T47D (cell line): ENCODE measurements around the gene AGAP1.
A peak's percentile ranks its signal among the peaks of the same experiment; 100 is the strongest.

Experiments used
- DNase-seq, 2 experiments: peaks; one replicate each; pipeline versions ENCODE4 v3.0.0 to v3.0.0-alpha.2; 2011 to 2012; ENCODE audit warnings: low read depth in 1 of 2, low spot score in 1 of 2
- JUND ChIP-seq: IDR thresholded peaks from 2 replicates; pipeline ENCODE4 v1.6.1; 2012; ENCODE audit warnings: low read depth
- in situ Hi-C: cut with HindIII; loops from 2 replicates; pipeline ENCODE4 v1.10.0; 2016; ENCODE audit warnings: low sequenced_read_pairs, low pct_unique_long_range_greater_than_20kb

AGAP1 gene

DNA sequence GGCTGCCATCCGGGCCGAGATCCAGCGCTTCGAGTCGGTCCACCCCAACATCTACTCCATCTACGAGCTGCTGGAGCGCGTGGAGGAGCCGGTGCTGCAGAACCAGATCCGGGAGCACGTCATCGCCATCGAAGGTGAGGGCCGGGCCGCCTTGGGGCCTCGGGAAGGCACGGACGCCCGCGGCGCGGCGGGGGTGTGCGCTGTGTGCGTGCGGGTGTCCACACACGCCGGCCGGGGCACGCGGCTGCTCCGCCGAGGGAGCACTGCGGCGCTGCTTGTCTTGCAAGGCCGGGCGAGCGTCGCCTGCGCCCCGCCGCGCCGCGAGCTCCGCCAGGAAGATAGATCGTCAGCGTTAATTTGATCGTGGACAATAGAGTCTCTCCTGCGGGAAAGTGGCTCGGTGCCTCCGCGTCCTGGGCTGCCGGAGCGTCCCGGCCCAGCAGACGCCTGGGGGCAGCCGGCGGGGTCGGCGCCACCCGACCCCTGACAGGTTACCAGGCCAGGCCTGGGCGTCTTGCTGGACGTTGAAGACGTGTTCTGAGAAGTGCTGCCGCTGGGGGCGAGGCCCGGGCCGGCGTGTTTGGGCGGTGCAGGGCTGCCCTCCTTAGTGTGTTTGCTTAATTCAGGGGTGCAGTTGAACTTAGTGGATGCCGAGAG lies 1.0 kb downstream of the AGAP1 start:
- DNase-seq = peak in 1 of 2 experiments; percentile 49
- in situ Hi-C loops = no loop called here

DNA sequence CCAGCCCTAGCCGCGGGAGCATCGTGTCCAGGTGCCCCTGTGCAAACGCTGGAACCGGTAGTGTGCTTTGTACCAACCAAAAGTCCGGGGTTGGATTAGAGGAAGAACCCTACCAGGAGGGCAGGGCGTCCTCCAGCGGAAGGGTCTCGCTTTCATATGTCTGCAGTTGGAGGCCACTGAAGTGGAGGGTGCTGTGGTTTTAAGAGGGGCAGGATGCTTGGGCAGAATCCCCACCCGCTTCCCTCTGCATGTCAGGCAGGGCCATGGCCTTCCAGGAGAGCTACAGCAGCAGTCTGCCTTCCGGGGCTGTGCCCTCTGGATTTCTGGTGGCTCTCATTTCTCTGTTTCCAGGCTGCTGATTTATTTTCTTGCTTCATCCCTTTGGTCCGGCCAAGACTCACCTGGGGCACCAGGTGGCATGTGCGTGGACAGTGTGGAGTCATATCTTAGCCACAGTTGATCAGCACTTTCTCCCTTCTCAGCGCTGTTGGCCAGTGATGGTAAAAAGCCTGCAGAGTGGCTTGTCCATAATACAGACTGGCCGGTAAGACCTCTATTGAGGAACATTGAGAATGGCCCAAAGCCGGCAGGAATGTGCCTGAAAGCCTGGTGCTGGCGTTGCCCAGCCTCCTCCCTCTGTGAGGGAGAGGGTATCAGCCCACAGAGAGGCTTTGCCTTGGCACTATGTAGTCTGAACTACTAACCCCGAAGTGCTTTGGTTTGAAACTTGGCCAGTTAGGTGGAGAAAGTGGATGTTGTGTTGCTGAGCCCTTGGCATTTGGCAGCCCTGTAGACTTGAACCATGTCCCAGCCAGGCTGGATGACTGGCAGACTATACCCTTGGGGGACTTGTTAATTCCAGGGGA lies 1.8 kb downstream of the AGAP1 start:
- DNase-seq = peak in 1 of 2 experiments; percentile 19
- TF ChIP-seq JUND = no peak
- in situ Hi-C loops = no loop called here

More for the DNA sequence above, 1.0 kb downstream of the AGAP1 start:
- no peak for TF ChIP-seq JUND

DNA sequence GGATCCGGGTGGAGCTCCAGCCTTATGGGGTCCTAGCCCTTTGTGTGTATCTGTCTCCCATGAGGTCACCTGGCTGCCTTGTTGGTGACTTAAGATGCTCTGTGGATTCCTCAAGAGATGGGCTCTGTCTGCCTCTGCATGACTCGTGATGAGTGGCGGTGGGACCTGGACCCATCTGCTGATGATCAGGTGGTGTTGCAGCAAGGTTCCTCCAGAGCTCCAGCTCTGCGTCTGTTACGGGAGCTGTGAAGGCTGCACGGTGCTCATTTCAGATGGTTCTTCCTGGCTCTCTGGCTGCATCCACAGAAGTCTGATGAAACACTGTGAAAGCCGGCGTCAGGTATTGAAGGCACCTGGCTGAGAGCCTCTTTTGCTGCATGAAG lies 2.4 kb downstream of the AGAP1 start:
- TF ChIP-seq JUND = no peak
- in situ Hi-C loops = no loop called here
- peak in 1 of 2 experiments; percentile 27 for DNase-seq

DNA sequence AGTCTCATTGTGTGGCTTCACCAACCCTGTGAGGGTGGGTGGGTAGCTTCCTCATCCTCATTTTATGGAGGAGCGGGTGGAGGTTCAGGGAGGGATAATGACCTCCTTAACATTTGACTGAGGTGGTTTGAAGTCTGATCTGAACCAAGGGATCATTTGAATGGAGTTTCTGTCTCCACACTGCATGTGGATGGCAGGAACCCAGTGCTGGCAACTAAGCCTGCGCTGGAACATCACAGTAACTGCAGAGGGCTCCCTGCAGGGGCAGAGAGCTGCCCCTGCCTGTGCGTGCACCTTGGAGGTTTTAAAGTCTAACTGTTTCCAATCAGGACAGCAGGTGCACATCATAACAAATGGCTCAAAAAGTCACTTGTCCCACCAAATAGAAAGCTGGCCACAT lies 3.3 kb downstream of the AGAP1 start:
- TF ChIP-seq JUND = no peak
- in situ Hi-C loops = no loop called here
- DNase-seq = no peak

DNA sequence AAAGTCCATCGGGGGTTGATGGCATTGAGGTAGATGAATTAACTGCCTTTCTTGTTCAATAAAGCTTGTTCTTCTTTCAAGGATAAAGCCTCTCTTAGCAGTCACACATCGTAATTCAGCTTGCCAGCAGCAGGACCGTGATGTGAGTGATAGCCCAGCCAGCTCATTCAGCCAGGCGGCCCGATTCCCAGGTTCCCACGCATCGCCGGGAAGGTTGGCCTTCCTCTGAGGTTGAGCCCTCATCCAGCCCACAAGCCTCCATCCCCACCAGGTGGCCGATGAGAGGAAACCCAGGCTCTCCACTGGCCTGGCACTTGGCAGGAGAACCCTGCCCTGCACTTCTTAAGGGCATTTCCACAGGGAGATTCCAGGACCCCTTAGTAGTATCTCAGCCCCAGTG lies 4.7 kb downstream of the AGAP1 start:
- in situ Hi-C loops = no loop called here
- TF ChIP-seq JUND = no peak
- DNase-seq = peak in 1 of 2 experiments; percentile 67

DNA sequence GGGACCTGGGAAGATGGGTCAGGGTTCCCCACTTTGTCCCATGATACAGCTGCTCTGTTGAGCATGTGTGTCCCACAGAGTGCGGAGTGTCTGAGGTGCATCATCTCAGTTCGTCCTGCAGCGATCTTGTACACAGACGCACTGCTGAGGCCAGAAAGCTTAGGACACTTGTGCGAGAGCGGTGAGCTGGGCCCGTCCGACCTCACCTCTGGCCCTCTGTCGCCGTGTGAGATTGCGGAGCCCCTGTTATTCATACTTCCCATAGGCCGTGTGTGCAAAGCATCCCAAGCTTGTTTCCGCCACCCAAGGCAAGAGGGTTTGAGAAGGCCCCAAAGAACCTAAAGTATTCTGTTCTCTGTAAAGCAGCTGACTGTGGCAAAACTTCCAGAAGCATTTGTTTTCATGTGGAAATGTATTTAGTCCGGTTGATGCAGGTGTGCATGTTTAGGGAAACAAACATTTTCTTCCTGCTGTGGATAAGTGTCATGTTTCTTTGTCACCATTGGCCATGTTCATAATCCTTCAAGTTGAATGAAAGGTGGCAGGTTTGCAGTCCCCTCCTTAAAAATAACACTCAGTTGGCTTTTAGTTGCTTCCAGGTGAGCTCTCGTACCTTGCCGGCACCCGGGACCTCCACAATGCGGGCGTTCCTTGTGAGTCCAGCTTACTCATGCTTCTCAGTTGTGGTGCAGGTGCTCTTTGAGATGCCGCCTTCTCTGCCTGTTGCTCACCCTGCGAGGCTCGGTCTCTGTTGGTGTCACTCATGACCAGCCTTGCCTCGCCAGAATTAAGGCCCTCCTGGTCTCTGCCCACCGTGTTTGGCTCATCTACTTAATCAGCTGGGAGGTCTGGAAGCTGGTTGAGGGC lies 5.3 kb downstream of the AGAP1 start:
- in situ Hi-C loops = no loop called here
- no peak for TF ChIP-seq JUND

DNA sequence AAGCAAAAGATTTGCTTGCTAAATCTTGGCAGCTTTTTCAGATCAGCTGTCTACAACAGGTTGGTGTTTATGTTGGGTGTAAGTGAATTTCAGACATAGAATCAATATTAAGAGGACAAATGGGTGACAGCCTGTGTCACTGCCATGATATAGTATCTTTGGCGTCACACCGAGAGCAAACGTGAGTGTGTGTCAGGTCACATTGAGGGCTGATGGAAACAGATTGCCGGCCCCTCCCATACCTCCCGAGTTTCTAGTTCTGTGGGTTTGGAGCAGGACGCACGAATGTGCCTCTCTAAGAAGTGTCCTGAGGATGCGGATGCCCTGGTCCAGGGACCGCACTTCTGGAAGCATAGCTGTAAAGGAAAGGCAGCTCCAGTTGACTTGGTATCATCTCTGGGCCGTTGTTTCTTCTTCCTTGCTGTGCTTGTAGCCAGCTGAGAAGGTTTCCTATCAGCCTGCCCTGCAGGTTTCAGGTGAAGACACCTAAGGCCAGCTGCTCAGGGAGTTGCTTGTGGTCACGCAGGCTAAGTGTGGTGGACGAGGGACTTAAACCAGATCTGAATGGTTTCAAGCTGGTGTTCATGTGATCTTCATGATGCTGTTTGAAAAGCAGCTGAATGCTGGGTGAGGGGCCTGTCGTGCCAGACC lies 6.4 kb downstream of the AGAP1 start:
- in situ Hi-C loops = no loop called here
- TF ChIP-seq JUND = no peak
- DNase-seq = no peak

More for the DNA sequence above, 5.3 kb downstream of the AGAP1 start:
- DNase-seq = peak in 1 of 2 experiments; percentile 55

DNA sequence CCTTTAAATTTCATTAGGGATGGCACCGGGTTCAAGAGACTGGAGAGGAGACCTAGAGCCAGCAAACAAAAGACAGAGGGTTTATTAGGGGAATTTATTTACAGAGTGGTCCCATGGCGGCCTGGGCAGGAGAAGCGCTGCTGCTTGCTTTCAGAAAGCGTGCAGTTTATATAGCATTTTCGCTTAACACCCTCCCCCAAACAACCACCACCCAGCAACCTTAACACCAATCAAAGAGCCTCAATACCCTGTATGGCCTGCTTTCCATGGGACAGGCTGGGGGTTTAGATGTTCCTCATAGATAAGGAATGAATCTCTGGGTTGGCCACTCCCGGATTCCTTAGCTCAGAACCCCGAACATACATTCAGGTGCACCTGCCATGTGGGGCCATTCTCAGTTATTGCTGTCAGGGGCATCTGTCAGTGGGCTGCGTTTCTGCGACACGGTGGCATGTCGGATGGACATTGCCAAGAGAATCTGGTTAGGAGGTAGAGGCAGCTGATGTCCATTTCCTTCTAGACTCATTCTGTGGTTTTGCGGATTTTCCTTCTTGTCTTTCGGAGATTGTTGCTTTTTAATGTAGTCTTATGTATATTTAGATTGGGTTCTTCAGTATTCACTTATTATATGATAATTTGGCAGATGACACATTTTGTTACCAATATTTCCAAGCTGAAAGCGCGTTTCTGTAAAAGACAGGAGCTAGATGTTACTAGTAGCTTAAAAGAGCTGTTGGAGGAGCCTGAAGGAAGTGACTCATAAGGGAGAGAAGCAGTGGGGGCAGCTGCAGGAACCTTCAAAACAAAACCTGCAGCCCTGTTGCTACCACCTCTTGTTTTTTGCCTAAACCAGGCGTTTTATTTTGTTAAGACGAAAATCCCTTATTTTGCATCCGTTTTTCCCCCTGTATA lies 7.2 kb downstream of the AGAP1 start:
- TF ChIP-seq JUND = no peak
- no peak for DNase-seq
- in situ Hi-C loops = no loop called here

DNA sequence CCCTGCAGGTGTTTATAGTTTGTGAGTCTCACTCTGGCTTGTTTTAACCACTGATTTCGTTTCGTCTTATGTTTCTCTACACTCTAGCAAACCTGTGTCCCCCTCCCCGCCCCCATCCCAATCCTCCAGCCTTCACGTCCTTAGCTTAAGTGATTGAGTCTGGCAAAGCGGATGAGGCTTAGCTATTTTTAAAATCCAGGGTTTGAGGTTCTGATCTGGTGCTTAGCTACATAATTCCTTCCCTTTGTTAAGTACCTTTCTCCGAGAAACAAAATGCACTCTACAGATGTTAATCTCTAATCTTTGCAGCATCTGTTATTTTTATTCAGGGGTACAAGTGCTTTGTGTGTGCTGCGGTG lies 7.8 kb downstream of the AGAP1 start:
- in situ Hi-C loops = no loop called here
- DNase-seq = no peak
- no peak for TF ChIP-seq JUND

DNA sequence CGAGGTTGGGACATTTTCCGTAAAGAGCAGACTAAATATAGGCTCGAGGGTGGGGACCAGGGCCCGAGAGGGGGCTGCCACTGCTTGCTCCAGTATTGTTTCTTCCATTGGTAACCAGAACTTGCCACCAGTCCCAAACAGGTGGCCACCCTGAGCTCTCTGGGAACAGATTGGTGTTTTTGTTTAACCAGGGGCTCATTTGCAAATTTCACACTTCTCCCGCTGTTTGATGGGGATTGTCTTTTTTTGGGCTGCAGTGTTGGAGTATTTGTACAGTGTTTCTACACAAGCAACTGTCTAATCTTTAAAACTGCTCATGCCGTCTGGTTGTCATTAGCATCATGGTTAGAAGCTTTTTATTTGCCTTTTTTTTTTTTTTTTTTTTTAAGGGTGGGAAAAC lies 8.5 kb downstream of the AGAP1 start:
- no peak for DNase-seq
- in situ Hi-C loops = no loop called here
- TF ChIP-seq JUND = no peak

DNA sequence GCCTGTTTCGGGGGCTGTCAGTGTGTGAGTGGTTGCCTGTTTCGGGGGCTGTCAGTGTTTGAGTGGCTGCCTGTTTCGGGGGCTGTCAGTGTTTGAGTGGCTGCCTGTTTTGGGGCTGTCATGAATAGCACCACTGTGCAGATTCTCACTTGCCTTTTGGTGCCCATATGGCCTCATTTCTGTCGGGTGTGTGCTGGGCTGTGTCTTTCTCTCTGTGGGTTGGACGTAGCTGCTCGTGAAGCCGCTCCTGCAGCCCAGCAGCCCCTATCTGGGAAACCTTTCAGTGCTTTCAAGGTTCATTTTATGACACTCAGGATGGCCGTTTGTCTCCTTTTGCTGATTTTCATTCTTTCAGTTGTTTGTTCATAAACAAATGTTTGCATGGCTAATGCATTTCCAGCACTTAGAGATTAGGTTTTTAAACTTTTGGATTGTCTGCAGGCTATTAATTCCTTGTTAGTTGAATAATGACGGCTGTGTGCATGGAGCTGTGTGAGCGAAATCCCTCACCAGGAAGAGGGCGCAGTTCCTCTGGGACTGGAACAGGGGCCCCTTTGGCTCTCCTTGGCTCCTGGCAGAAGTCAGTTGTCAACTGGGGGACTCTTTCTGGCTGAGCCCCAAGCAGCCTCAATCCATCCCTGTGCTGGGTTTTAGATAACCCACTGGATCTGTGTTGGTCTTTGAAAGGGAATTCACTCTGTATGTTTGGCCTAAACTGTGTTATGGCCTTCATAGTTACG lies 10.8 kb downstream of the AGAP1 start:
- no peak for DNase-seq
- no peak for TF ChIP-seq JUND
- in situ Hi-C loops = no loop called here
